ENCODE results near the gene DCD. TPM values are rescaled to one million over a fixed set of nuclear protein-coding genes. Genes with fewer than 3 reads are reported as not detected.

Gene DCD
- total RNA-seq, 1 experiment from 2014 or later: not detected

DNA sequence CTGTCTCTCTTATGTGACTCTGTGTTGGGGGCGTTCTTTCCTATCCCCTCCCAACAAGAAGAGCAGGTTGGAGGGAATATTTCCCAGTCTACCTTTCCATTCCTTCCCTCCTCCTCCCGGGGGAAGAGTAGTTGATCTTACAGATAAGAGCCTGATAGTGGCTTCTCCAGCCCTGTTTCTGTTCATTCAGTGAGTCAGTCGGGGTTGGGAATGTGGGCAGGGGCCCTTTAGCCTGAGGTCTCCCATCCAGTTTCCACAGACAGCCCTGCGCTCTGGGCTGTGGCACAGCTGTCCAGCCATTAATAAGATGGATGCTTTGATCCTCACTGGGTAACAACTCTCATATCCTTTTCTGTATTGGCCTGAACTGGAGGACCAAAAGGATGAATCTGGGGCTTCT lies 41.6 kb downstream of the DCD start:
- no peak for DNase-seq
- Histone ChIP-seq H3K27me3 (ENCODE audit: control insufficient read depth, insufficient read depth, low read length) (peaks cover 16% of the 10 kb centered on the region), H3K36me3 (replicated peaks; ENCODE audit: control insufficient read depth, insufficient read depth, low read length) (no peaks in the 10 kb centered on the region), H3K4me3 (ENCODE audit: insufficient read depth, low read depth, low read length) (no peak overlapping the region)

DNA sequence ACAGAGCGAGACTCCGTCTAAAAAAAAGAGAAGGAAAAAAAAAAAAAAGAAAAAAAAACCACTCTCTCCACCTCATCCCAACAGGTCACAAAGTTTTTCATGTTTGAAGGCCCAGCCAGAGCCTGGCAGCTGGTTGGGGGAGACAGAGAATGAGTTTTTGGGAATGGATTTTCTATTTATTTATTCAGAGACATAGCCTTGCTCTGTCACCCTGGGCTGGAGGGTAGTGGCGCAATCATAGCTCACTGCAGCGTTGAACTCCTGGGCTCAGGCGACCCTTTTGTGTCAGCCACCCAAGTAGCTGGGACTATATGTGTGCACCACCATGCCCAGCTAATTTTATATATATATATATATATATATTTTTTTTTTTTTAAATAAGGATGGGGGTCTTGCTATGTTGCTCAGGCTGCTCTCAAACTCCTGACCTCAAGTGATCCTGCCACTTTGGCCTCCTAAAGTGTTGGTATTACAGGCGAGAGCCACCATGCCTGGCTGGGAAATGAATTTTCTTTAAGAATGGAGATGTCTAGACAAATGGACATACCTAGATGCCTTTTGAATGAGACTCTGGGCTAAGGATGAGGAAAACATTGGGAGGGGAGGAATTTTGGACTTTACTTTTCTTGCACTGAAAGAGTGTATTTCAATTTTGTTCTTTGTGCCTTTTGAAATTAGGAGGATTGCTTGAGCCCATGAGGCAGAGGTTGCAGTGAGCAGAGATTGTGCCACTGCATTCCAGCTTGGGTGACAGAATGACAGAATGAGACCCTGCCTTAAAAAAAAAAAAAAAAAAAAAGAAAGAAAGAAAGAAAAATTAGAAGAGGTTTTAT lies 42.8 kb downstream of the DCD start:
- Histone ChIP-seq H3K4me3 (ENCODE audit: insufficient read depth, low read depth, low read length) (no peak overlapping the region), H3K36me3 (replicated peaks; ENCODE audit: control insufficient read depth, insufficient read depth, low read length) (no peaks in the 10 kb centered on the region), H3K27me3 (ENCODE audit: control insufficient read depth, insufficient read depth, low read length) (peaks cover 13% of the 10 kb centered on the region)
- no peak for DNase-seq

- H3K27me3 ChIP-seq (ENCODE audit: control insufficient read depth, insufficient read depth, low read length): peaks cover 8% of the 10 kb centered on the region
- no peak overlapping the region for H3K4me3 ChIP-seq (ENCODE audit: insufficient read depth, low read depth, low read length)
- no peaks in the 10 kb centered on the region for H3K36me3 ChIP-seq (replicated peaks; ENCODE audit: control insufficient read depth, insufficient read depth, low read length)
- DNase-seq: no peak
Observed at GRCh38 chr12:54604436-54604835, 43.7 kb downstream of the DCD start.

GRCh38 chr12:54603872-54604271 lies 44.3 kb downstream of the DCD start:
- Histone ChIP-seq H3K27me3 (ENCODE audit: control insufficient read depth, insufficient read depth, low read length) (peaks cover 4% of the 10 kb centered on the region), H3K4me3 (ENCODE audit: insufficient read depth, low read depth, low read length) (no peak overlapping the region), H3K36me3 (replicated peaks; ENCODE audit: control insufficient read depth, insufficient read depth, low read length) (no peaks in the 10 kb centered on the region)
- DNase-seq: no peak

- Histone ChIP-seq H3K27me3 (ENCODE audit: control insufficient read depth, insufficient read depth, low read length) (peaks cover 4% of the 10 kb centered on the region), H3K36me3 (replicated peaks; ENCODE audit: control insufficient read depth, insufficient read depth, low read length) (no peaks in the 10 kb centered on the region), H3K4me3 (ENCODE audit: insufficient read depth, low read depth, low read length) (no peak overlapping the region)
- DNase-seq: peak; percentile 70
Observed at GRCh38 chr12:54603173-54603814, 44.9 kb downstream of the DCD start.

DNA sequence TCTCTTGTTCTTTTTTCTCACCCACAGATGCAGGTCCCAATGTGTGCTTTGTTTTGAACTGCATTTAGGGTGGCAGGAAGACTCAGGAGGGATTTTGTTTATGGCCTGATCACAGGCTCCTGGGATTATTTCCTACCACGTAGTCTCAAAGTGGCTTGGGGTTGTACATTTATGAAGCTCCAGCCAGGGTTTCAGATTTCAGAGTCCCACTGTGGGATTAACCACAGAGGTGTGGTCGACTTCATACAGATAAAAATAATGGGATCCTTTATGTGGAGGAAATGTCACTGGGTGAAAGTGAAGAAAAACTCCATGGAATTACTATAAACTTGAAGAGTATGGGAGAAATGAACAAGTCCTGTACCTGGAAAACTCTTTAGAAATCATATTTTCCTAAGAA lies 45.5 kb downstream of the DCD start:
- Histone ChIP-seq H3K27me3 (ENCODE audit: control insufficient read depth, insufficient read depth, low read length) (peaks cover 4% of the 10 kb centered on the region), H3K4me3 (ENCODE audit: insufficient read depth, low read depth, low read length) (no peak overlapping the region), H3K36me3 (replicated peaks; ENCODE audit: control insufficient read depth, insufficient read depth, low read length) (no peaks in the 10 kb centered on the region)
- DNase-seq: no peak

DNA sequence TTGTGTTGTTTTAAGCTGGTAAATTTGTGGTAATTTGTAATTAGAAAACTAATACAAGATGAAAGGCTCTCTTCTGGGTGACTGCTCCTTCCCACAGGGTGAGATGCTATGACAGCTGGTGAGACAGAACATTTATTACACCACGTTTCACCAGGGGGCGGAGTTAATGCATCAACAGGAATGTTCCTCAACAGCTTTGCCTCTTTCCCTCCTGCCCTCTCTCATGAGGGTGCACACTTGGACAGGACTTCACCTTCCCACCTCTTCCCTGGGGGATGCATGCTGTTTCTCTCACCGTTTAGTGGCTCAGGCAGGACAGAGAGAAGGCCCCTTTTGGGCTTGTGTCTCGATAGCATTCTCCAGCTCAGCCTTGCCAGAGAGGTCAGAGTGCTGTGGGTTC lies 46.3 kb downstream of the DCD start:
- H3K27me3 ChIP-seq (ENCODE audit: control insufficient read depth, insufficient read depth, low read length): peaks cover 2% of the 10 kb centered on the region; the same call in 1 of the 2 replicates
- no peak for DNase-seq
- H3K4me3 ChIP-seq (ENCODE audit: insufficient read depth, low read depth, low read length): no peak overlapping the region
- H3K36me3 ChIP-seq (replicated peaks; ENCODE audit: control insufficient read depth, insufficient read depth, low read length): no peaks in the 10 kb centered on the region

- H3K36me3 ChIP-seq (replicated peaks; ENCODE audit: control insufficient read depth, insufficient read depth, low read length): no peaks in the 10 kb centered on the region
- H3K27me3 ChIP-seq (ENCODE audit: control insufficient read depth, insufficient read depth, low read length): peaks cover 10% of the 10 kb centered on the region
- DNase-seq: no peak
- H3K4me3 ChIP-seq (ENCODE audit: insufficient read depth, low read depth, low read length): no peak overlapping the region
Observed at GRCh38 chr12:54598970-54599369, 49.2 kb downstream of the DCD start.

DNA sequence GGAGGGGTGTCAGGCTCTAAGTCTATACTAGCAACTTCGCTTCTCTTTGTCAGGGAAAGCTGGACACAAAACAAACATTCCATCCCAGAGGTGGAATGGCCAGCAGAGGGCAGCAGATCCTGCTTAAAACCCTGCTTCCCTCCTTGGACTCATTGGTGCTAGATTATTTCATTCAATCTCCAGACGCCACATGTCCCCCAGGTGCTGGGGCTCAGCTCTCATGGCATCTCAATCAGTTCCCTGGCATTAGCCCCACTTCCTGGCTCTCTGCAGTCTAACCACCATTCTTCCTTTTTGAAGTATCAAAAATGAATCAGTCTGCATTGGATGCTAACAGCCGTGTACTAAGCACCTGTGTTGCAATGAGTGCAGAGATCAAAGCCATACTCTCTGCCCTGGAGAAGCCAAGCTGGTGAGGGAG lies 51.6 kb downstream of the DCD start:
- no peak overlapping the region for H3K4me3 ChIP-seq (ENCODE audit: insufficient read depth, low read depth, low read length)
- H3K36me3 ChIP-seq (replicated peaks; ENCODE audit: control insufficient read depth, insufficient read depth, low read length): no peaks in the 10 kb centered on the region
- peak; percentile 73 for DNase-seq
- H3K27me3 ChIP-seq (ENCODE audit: control insufficient read depth, insufficient read depth, low read length): peaks cover 20% of the 10 kb centered on the region

DNA sequence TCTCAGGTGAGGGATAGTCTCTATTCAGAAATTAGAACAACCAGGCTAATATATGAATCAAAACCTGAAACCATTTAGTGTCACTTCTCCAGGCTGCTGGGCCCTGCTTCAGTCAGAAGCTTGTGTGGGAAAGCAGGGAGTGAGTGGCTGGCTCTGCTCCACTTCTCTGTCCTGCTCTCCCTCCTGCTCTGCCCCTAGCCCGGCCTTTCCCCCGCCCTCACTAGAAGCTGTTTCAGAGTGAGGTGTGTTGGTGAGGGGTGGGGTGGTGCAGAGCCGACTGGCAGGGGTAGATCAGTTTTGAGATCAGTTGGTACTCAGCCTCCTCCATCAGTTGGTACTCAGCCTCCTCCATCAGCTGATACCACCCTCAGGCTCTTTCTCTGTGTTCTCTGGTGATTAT lies 52.7 kb downstream of the DCD start:
- no peaks in the 10 kb centered on the region for H3K36me3 ChIP-seq (replicated peaks; ENCODE audit: control insufficient read depth, insufficient read depth, low read length)
- H3K4me3 ChIP-seq (ENCODE audit: insufficient read depth, low read depth, low read length): no peak overlapping the region
- no peak for DNase-seq
- H3K27me3 ChIP-seq (ENCODE audit: control insufficient read depth, insufficient read depth, low read length): peaks cover 22% of the 10 kb centered on the region

Other genes starting within 250 kb of the DCD start
- gene ITGA5, start 229.1 kb downstream of the DCD start, total RNA-seq (2014; rRNA removed; shearing (Covaris generic)): 38.4 and 50.6 TPM in 2 replicates
- gene GTSF1, start 174.8 kb downstream of the DCD start, total RNA-seq (2014; rRNA removed; shearing (Covaris generic)): 1.0 TPM in 1 of 2 replicates, not detected in the other
- not detected in 2 replicates for gene NCKAP1L, start 150.6 kb downstream of the DCD start, total RNA-seq (2014; rRNA removed; shearing (Covaris generic))
- 5.0 and 7.7 TPM in 2 replicates for gene PDE1B, start 98.8 kb downstream of the DCD start, total RNA-seq (2014; rRNA removed; shearing (Covaris generic))
- 23.8 and 24.3 TPM in 2 replicates for gene PPP1R1A, start 59.7 kb downstream of the DCD start, total RNA-seq (2014; rRNA removed; shearing (Covaris generic))
- not detected in 2 replicates for gene LACRT, start 13.5 kb downstream of the DCD start, total RNA-seq (2014; rRNA removed; shearing (Covaris generic))
- gene MUCL1, start 206.2 kb upstream of the DCD start, total RNA-seq (2014; rRNA removed; shearing (Covaris generic)): not detected in 2 replicates

Data from H7 (cell line).